Activated effector memory CD4-positive, alpha-beta T cell treated with Interleukin-2 at 50 U/mL for 16 hours (primary cell): Measurements from ENCODE around the gene ZDHHC14.

Experiments
- DNase-seq: peaks from one replicate; pipeline ENCODE4 v3.0.0-alpha.2; 2020

ZDHHC14 gene

DNA sequence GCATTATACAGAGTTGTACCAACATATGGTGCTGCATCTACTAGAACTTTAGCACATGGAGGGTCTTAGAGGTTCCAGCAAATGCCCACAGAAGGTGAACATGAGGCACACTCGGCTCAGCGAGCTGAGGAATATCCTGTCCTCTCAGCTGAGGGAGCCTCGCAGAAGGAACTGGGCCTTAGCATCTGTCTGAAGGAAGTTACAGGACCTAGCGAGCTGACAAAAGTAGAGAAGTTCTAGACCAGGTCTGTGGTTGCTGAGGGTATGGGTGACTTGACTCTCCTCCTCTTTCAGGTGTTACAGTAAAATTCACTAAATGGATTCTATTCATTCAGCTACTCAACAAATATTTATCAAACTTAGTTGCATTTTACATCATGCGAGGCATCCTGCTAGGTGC, 157.2 kb downstream of the ZDHHC14 start:
- DNase-seq, result no peak

DNA sequence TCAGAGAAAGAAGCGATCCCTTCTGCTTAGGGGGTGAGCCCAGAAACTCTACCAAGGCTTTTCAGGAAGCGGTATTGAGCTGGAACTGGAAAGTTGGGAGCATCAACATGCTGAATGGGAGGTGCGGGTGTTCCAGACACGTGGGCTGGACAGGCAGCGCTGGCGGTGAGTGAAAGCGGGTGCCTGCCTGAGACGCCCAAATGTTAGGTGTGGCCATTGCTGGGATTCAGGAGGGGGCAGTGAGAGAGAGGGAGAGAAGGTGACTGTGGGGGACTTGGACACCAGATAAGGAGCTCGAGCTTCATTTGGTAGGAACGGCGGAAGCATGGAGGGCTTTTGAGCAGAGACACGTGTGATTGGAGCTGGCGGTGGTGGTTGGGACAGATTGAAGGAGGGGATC, 157.7 kb downstream of the ZDHHC14 start:
- no peak for DNase-seq

DNA sequence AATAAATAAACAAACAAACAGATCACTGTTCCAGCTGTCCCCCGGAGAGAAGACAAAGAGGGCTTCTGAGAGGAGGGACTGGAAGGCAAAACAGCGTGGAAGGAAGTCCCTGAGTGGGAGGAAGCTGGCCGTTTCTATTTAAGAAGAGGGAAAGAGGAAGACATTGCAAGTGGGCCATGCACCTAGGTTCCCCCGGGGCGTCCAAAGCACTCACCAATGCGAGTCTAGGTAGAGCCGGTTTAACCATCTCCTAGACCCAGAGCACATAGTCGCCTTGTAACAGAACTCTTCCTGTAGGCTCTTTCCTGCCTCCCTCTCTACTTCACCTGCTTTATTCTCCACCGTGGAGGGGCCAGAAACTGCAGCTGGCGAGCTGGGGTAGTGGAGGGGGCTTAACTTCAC, 158.4 kb downstream of the ZDHHC14 start:
- no peak for DNase-seq

DNA sequence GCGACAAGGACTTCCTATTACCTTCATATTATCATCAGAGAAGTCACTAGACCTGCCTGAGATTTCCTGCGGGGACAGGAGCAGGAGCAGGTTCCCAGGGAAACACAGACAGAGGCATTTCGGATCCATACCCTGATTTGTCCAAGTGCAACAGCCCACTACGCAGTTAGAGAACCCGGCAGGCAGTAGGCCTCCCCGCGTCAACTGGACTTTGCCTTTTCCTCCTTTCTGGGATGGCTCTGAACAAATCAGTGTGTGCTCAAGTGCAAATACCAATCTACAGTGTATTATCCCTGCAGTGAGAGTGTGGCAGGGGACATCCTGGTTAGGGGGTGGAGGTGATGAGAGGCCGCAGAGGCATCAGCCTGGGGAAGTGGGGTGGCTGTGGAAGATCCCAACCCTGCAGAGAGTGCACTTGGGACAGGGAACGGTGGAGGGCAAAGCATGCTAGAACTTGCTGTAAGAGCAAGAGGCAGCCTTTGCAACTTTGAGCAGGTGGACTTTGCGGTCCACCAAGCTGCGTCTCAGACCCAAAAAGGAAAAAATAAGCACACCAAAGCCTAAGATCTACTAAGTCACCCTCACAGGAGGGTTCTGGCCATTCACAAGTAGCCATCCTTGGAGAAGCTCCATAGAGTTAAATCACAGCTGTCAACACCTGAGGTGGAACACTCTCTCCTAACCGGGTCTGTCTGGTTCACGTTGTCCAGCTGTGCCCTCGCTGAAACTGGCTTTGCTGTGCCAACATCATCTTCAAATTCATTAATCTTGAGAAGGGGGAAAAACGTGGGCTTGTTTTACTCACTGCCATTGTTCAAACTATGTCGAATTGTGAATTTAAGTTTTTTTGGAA, 159.1 kb downstream of the ZDHHC14 start:
- no peak for DNase-seq

DNA sequence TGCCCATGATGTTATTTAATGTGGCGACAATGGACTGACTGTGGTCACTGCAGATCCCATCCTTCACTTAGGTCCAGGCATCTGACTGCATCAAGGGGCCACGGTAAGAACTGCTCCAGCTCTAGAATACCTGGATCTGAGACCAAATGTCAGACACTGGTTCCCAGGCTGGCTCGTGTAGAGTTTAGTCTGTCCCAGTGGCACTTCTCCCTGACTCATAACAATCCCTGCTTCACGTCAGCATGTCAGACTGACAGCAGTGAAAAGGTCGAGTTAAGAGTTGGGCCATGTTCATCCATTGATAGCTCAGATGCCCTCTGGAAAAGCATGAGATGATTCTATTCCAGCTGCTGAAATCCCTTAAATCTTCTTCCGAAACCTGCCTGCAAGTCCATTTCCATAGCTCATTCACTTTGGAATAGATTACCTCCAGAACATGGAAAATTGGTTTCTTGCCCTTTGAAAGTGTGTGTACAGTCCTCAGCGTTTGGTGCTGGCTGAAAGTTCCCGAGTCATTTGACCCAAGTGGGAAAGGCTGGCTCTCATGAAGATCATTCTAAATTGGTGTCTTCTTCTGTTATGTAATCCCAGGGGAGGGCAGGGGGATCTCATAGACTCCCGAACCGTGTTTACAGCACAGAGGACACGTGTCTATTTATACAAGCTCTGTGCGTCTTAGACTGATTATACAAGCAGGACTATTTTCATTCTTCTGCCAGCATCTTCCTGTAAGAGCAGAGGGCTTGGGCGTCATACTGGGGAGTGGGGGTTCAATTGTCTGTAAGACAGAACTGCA, 160.8 kb downstream of the ZDHHC14 start:
- DNase-seq, result no peak

DNA sequence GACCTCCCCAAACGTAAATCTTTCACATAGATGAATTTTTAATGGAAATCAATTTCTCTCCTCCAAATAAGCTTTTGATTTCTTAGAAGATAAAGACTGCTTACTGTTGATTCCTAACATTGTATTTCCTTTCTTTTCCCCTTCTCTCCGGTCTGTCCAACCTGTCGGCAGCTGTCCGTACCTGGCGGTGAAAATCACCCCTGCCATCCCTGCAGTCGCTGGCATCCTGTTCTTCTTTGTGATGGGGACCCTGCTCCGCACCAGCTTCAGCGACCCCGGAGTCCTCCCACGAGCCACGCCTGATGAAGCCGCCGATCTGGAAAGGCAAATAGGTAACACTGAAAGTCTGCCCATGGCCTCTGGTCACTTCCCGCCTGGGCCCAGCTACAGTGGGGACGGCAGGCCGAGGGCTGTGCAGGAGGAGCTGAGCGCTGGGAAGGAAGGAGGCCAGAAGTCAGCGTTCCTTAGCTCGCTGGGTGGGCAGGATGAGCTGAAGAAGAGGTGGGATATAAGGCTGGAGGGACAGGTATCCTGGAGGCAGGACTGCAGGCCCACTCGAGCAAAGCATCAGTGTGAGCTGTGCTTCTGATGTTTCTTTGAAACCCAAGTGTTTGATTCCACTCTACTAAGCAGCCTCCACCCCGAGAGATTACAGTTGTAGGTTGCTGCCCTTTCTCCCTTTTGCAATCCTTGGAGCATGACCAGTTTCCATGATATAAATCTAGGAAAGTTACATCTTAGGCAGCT, 161.6 kb downstream of the ZDHHC14 start:
- no peak for DNase-seq

DNA sequence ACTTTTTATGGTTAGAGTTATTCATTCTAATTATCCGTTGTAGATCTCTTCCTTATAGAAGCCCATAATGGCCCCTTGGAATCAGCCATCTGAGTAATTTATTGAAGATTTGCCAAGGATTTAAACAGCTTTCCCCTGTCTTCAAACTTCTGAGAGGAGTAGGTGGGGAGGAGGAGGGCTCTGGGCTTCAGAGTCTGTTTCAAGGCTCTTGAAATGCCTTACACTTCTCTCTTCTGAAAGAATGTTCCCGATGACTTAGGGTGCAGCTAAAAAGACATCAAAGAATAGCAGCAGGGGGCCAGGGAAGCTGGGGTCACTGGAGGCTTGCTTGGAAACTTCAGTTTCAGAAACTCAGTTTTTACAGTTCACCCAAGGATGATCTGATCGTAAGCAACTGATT, 165.3 kb downstream of the ZDHHC14 start:
- DNase-seq, result no peak

DNA sequence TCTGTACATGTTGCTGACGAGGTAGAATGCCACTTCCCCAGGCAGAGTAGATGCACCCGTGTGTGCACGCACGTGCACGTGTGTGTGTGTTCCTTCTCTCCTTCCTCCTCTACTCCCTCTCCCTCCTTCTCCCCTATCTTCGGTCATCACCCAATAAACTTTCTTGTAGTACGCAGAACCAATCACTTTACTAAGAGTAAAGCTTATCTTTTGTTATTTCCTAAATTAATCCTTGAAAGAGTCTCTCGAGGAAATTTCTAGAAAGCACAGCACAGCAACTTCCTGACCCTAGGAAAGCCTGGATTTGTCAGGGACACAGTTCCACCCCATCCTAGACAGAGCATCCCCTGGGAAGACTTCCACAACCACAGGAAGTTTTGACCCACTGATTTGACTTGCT, 166.1 kb downstream of the ZDHHC14 start:
- DNase-seq, result no peak

DNA sequence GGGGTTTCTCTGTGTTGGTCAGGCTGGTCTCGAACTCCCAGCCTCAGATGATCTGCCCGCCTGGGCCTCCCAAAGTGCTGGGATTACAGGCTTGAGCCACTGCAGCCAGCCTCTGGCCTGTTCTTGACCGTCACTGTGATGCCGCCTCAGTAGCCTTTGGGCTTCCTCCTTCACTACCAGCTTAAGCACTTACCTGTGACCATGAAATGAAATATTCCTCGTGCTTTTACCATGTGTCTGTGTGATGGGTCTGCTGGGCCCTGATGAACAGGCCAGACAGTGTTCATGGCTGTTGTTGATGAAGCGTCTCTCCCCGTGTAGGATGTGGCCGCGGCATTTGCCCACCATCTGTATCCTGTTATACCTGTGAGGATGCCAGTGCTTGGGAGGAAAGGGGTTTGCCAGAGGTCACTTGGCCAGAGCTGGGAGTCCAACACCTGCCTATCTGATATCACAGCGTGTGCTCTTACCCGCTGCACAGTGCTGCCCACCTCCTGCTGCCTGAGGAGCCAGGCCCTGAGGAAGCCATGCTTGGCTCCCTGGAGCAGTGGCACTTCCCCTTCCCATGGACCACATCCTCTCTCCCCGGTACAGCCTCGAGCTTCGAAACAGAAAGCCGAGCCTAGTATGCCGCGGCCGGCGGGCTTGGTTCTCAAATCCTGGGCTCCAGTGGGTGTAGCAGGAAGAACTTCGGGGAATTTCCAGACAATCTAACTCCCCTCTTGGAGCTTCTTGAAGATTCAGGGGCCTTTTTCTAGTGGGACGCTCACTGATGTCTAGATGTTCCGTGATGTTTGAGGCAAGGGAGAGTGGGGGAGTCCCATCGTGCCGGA, 167.9 kb downstream of the ZDHHC14 start:
- no peak for DNase-seq

DNA sequence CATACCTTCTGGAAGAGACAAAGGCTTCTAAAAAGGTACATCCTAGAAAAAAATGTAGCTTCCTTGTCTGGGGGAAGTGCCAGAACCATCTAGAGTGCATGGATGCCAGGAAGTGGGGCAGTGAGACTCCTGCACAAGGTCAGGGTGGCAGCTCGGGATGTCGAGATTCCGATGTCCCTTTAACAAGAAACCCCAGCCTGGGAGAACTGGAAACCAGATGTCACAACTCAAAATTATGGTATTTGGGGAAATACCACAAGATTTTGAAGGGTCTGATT, 168.4 kb downstream of the ZDHHC14 start:
- no peak for DNase-seq

DNA sequence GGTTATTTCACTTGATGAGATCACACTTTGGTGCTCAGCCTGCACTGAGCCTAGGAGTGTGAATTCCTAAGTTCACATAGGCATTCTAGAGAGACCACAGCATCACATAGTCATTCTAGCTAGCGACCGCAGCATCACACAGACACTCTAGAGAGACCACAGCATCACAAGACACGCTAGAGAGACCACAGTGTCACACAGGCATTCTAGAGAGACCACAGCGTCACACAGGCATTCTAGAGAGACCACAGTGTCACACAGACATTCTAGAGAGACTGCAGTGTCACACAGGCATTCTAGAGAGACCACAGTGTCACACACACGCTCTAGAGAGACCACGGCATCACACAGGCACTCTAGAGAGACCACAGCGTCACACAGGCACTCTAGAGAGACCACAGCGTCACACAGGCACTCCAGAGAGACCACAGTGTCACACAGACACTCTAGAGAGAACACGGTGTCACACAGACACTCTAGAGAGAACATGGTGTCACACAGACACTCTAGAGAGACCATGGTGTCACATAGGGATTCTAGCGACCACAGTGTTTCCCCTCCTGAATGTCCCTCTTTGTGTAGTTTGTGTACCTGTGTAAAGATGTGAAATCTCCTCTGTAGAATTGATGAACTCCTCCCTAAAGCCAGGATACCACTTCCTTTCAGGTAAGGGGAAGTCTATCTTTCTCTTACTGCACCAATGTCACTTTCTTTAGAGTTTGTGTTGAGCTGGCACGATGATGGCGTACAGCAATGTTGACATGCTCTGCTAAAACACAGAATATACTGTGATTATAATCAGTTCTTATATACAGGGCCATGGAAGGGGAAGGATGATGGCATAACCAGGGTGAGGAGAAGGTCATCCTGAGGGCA, 169.4 kb downstream of the ZDHHC14 start:
- DNase-seq, result peak; percentile 10

DNA sequence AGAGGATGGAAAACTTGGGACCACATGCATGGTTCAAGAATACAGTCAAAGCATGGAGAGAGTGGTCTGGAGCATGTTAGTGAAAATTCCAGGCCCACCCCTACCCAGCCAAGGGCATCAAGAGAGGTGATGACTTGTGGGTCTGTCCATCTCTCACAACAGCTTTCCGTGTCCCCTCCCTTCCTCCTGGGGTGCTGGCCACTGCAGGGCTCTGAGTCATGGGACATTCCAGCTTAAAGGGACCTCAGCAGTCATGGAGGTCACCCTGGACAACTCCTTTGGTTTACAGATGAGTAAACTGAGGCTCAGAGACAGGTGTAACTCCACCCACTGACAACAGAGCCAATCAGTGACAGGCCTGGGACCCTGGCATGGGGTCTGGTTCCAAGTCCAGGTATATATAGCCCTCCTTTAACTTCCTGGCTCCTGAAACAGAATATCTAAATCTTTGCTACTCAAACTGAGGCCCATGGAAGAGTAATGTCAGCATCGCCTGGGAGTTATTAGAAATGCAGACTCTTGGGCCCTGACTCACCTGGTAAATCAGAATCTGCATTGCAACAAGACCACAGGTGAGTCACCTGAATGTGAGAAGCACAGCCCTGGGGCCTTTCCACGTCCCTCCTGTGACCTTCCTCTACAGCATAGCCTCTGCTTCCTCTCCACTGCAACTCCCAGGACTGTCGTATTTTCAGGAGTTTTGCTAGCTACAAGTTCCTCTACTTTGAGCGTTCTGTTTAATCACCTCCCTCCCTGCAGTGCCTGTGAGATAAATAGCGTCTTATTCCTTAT, 170.2 kb downstream of the ZDHHC14 start:
- no peak for DNase-seq

DNA sequence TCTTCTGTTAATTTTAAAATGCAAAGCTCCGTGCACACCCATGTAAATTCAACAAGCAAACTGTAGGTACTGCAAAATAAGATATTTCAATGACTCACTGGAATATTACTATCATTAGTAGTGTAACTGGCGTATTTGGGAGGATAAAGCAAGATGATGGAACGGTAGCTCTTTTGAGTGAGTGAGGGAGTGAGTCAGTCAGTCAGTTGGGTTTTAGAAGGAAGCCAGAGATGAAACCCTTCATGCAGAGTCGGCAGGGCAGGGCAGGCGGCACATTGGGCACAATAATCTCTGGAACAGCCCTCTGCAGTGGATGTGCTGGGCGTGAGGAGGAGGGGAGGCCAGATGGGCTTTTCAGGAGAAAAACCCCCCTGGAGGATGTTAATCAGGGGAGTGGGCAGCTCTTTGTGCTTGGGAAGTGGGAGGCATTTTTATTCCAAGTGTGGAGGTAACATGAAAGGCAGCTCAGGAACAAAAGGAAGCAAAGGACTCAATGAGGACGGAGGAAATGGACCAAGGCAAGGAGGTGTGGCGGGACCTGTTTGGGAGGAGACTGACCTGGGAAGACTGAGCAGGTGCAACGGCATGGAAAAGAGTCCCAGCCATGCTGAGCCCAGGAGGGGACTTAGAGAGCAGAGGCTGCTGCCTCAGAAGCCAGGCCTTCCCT, 171.2 kb downstream of the ZDHHC14 start:
- DNase-seq, result no peak

DNA sequence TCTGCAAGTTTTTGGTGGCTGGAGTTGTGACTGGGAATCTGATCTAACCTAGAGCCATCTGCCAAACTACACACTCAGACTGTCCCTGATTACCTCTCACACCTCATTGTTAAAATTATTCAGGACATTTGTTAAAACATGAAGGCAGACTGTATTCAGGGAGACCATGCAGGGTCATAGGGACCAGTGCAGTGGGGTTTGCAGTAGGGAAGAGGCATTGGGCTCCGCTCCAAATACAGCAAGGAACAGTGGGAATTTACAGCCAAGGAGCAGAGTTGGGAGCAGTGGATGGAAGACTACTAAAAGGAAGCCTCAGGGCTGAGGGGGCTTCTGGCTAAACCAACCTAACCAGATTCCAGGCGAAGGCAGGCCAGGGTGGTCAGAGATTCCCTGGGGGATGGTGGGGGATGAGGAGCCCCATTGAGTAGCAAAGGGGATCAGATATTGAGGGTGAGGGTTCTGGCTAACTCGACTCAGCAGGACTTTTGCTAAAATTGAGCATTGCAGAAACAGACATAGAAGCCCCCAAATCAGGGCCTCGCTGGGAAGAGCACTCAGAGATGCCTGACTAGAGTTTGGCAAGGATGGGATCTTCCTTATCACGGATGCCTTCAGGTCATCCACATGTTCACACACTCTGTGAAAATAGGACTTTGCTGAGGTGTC, 172.0 kb downstream of the ZDHHC14 start:
- no peak for DNase-seq

DNA sequence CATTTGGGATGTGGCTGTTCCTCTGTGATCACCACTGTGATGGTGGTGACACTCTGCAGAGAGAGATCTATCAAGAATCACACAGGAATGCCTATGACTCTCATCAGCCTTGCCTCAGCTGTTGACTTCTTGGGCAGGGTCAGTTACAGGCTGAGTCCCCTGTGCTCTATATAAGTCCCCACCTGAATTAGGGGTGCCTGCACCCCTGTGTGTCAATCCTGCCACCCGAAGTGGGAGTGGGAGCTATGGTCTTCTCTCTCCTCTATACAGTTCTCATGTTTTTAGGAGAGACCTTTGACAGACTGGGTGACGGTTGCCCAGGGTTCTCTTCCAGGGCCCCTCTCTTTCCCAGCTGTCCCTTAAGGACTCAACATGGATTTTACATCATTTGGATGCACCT, 173.8 kb downstream of the ZDHHC14 start:
- no peak for DNase-seq

DNA sequence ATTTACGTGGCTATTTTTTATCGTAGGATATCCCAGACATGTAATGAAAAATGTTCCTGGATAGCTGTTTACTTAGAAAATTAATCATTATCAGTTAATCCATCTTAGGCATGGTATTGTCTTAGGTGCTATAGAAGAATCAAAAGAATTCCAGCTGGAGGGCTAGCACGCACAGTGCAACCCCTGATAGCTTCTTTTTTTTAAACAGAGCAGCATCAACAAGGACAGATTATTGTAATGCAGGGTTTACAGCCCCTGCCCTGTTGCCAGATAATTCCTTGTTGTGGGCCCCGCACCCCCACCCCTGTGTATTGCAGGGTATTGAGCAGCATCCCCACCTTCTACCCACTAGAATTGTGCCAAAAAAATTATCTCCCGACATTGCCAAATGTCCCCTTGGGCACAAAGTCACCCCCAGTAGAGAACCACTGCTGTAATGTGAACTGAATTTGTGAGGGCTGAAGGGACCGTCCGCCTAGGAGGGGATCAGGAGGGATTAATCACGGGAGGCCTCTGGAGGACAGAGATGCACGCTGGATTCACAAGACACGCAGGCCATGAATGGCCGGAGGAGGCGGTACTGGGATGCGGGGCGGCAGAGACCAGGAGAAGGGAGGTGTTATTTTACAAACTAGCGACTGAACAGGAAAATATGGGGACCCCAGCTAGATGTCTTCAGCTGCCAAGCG, 174.6 kb downstream of the ZDHHC14 start:
- DNase-seq, result no peak

DNA sequence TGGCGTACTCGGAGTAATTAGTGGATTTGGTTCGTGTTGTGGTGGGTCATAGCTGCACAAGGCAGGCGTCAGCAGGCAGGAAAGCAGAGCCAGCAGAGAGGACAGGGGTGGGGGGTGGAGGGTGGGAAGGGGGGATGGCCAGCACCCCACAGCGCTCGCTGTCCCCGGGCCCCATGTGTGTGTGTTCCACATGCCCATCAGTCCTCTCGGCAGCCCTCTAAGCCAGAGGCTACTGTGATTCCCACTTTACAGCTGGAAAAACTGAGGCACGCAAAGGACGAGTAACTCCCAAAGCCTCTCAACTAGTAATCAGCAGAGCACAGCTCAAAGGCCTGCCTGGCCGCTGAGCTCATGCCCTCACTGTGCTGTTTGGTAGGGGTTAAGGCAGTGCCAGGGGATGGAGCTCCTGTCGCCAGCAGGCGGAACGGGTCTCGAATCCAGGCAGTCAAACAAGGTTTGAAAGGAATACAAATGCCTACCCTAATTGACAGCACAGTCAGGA, 175.2 kb downstream of the ZDHHC14 start:
- no peak for DNase-seq

DNA sequence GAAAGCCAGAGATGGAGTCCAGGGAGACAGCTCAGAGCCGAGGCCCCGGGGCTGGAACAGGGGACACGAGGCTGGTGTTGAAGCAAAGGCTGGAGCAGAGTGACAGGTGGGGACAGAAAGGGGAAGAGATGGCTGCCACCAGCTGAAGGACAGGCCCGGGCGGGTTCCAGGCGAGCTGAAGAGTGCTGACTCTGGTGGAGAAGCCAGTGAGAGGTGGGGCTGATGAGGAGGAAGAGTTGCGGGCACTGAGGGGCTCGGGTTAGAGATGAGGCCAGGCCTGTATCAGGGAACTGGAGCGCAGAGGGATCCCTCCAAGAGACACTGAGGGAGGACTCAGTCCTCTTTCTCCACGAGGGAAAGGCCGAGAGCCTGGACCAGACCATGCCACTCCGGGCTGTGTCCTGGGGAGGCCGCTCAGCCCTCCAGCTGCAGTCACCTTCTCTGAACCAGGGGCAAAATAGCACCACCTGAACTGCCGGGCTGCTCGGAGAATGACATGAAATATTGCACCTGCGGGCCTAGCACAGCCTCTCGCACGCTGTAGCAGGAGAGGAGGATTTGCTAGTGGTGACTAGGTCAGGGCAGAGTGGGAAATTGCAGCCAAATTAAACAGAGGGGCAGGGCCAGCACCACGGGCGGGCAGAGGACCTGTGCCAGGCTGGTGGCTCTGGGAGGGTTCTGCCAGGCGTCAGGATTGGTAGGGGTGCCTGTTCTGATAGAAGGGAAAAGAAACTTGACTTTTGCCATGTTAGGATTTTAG, 175.9 kb downstream of the ZDHHC14 start:
- DNase-seq, result no peak
